Body of pancreas (tissue), 4 donors: ENCODE measurements around the gene VTA1. TPM values are rescaled to one million over a fixed set of nuclear protein-coding genes. Genes with fewer than 3 reads are reported as not detected.

Experiments used
- ATAC-seq: fragments of 150-250 bp; one replicate; pipeline ENCODE4 v1.9.1; 2016
- DNase-seq, 4 donors: peaks; one replicate each; pipeline ENCODE4 v3.0.0-alpha.2; 2019
- H3K27ac ChIP-seq, 4 donors: fragments of 200-600 bp; sonication (generic); 1 replicate in 3 of 4; 2 replicates in 1 of 4; pipeline versions ENCODE4 v1.5.1 to v1.6.1; 2016 to 2019; ENCODE audit warnings: mild to moderate bottlenecking in 1 of 4, mixed read lengths in 1 of 4, moderate library complexity in 1 of 4
- H3K27me3 ChIP-seq, 2 donors: fragments of 200-600 bp; sonication (generic); one replicate each; pipeline ENCODE4 v1.6.0; 2016; ENCODE audit warnings: mild to moderate bottlenecking in 1 of 2
- H3K36me3 ChIP-seq, 2 donors: fragments of 200-600 bp; sonication (generic); replicated peaks in 1 of 2; 2 replicates each; pipeline ENCODE4 v1.5.1; 2016; ENCODE audit warnings: low read depth in 2 of 2; ENCODE audit not compliant: insufficient read depth in 1 of 2
- H3K4me1 ChIP-seq: fragments of 200-600 bp; sonication (generic); one replicate; pipeline ENCODE4 v1.6.0; 2016
- H3K4me3 ChIP-seq, 2 donors: fragments of 200-600 bp; sonication (generic); 1 replicate in 1 of 2; 2 replicates in 1 of 2; pipeline ENCODE4 v1.5.1; 2016 to 2019
- H3K9me3 ChIP-seq, 3 donors: fragments of 200-600 bp; sonication (generic); 1 replicate in 2 of 3; 2 replicates in 1 of 3; pipeline ENCODE4 v1.5.1; 2016
- POLR2A ChIP-seq, 3 donors: fragments of 450-650 bp; IDR thresholded peaks; one replicate each; pipeline ENCODE4 v1.6.1; 2016; ENCODE audit warnings: antibody characterized with exemption in 3 of 3, mild to moderate bottlenecking in 2 of 3
- WGBS, 2 donors: methylation state at CpG; one replicate each; pipeline ENCODE4 v1.1.5; 2017; 5-methylcytosine and 5-hydroxymethylcytosine counted together
- intact Hi-C: fragments of 100-400 bp; cut with DNase I; formaldehyde crosslinking; loops from one replicate; pipeline ENCODE4 v1.15.1; 2023
- total RNA-seq, 2 donors: library from RNA; depleted of rRNA; stranded (reverse); fragments of >200 nt; gene quantifications; one replicate each; pipeline ENCODE4 v1.1.0, GENCODE V29; 2016
- TF ChIP-seq, protein P1 (sequence below), 7 experiments: fragments of 450-650 bp in 4 of 7; fragments of 200-600 bp in 3 of 7; sonication (generic) in 3 of 7; IDR thresholded peaks; one replicate each; pipeline ENCODE4 v1.5.1; 2016 to 2019; ENCODE audit warnings: antibody characterized with exemption in 7 of 7

The VTA1 gene
- total RNA-seq, 2 donors from 2014 or later: 5.9 to 11.9 TPM

DNA sequence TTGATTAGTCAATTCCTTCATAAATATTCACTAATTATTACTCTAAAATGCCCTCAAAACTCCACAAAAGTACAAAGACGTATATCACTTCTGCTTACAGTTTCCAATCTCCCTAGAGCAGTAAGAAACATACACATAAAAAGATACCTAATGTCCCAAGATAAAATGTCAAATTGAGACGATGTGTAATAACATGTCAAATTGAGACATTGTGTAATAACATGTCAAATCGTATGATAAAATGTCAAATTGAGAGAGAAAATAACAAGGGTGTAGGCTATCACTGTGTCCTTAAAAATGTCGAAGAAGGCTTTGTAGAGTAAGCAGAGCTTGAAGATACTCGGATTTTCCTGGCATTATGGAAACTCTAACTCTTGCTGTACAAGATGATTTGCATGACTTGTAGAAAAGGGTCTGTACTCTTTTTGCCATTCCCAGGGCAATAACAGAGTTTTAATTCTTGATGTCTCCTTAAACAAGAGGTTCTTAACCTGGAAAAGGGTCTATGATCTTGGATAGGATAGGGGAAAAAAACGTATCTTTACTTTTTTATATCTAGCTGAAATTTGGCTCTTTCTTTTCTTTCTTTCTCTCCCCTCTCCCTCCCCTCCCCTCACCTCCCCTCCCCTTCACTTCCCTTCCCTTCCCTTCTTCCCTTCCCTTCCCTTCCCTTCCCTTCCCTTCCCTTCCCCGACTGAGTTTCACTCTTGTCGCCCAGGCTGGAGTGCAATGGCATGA lies 87.1 kb downstream of the VTA1 start:
- 67 to 71% methylated on average over 8 of the region's 8 CpGs for WGBS, 2 donors
- intact Hi-C loops: no loop called here
- no peaks in the 10 kb centered on the region for H3K9me3 ChIP-seq

DNA sequence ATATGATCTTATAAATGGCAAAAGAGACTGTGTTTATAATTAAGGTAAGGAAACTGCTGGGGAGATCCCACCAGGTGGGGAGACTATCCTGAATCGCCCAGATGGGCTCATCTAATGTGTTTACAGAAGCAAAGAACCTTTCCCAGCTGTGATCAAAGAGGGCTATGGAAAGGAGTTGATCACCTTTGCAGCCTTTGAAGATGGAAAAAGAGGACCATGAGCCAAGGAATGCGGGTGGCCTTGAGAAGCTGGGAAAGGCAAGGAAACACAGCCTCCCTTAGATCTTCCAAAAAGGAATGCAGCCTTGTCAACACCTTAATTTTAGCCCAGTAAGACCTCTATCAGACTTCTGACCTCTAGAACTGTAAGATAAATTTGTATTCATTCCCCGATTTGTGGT lies 88.2 kb downstream of the VTA1 start:
- no peak for TF ChIP-seq POLR2A (IDR thresholded peaks at IDR 0.05)
- TF ChIP-seq, protein P1, sequence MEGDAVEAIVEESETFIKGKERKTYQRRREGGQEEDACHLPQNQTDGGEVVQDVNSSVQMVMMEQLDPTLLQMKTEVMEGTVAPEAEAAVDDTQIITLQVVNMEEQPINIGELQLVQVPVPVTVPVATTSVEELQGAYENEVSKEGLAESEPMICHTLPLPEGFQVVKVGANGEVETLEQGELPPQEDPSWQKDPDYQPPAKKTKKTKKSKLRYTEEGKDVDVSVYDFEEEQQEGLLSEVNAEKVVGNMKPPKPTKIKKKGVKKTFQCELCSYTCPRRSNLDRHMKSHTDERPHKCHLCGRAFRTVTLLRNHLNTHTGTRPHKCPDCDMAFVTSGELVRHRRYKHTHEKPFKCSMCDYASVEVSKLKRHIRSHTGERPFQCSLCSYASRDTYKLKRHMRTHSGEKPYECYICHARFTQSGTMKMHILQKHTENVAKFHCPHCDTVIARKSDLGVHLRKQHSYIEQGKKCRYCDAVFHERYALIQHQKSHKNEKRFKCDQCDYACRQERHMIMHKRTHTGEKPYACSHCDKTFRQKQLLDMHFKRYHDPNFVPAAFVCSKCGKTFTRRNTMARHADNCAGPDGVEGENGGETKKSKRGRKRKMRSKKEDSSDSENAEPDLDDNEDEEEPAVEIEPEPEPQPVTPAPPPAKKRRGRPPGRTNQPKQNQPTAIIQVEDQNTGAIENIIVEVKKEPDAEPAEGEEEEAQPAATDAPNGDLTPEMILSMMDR (IDR thresholded peaks at IDR 0.05): no peak
- intact Hi-C loops: no loop called here
- no peaks in the 10 kb centered on the region for H3K9me3 ChIP-seq
- no peaks in the 10 kb centered on the region for H3K36me3 ChIP-seq
- H3K27me3 ChIP-seq: no peaks in the 10 kb centered on the region
- no peak for ATAC-seq
- H3K27ac ChIP-seq: no peak overlapping the region
- 32 to 55% methylated on average over 3 of the region's 3 CpGs for WGBS, 2 donors
- H3K4me1 ChIP-seq: peaks cover 11% of the 10 kb centered on the region
- H3K4me3 ChIP-seq: no peak overlapping the region
- DNase-seq: no peak

More for the DNA sequence above, 87.1 kb downstream of the VTA1 start:
- no peaks in the 10 kb centered on the region for H3K27me3 ChIP-seq
- H3K4me1 ChIP-seq: peaks cover 11% of the 10 kb centered on the region
- no peaks in the 10 kb centered on the region for H3K36me3 ChIP-seq
- TF ChIP-seq POLR2A (IDR thresholded peaks at IDR 0.05): no peak
- TF ChIP-seq, protein P1 (IDR thresholded peaks at IDR 0.05): no peak
- ATAC-seq (no peak), DNase-seq (no peak)
- H3K4me3 ChIP-seq: no peak overlapping the region
- H3K27ac ChIP-seq: no peak overlapping the region

DNA sequence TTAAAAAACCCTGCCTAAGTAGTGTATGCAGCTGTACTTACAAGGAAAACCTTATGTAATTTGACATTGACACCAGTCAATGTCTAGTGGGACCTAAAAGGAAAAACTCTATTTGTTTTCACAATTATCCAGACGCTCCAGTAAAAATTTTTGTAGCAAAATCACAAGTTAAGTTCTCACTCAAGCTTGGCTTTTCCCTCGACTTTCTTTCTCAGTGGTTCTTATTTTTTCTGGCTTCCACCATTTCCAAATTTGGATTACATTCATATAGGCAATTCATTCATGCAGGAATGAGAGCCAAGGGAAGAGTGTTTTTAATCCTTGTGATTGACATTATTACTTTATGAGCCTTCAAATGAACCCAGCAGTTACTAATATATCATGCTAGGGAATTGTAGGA lies 88.7 kb downstream of the VTA1 start:
- intact Hi-C loops: no loop called here
- 60 to 65% methylated on average over 2 of the region's 2 CpGs for WGBS, 2 donors
- no peaks in the 10 kb centered on the region for H3K27me3 ChIP-seq
- no peaks in the 10 kb centered on the region for H3K9me3 ChIP-seq
- DNase-seq (no peak), ATAC-seq (no peak)
- H3K4me3 ChIP-seq: no peak overlapping the region
- peaks cover 11% of the 10 kb centered on the region for H3K4me1 ChIP-seq
- H3K27ac ChIP-seq: no peak overlapping the region
- H3K36me3 ChIP-seq: no peaks in the 10 kb centered on the region
- TF ChIP-seq POLR2A (IDR thresholded peaks at IDR 0.05): no peak
- TF ChIP-seq, protein P1 (IDR thresholded peaks at IDR 0.05): no peak

DNA sequence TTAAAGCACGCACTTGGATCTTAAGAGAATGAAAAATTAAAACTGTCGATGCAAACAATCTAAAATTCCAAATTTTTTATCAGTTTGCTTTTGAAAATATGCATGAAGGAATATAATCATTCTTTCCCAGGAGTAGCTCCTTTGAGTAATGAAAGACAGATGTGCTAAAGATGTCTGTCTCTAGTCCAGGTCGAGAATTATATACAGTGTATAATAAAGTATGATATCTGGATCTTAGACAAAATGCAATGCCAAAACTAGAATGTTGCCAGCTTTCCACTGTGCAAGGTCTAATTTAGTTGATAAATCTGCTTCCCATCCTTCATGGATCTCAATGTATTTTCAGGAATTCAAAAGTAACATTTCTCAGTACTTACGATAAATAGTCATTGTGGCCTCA lies 89.6 kb downstream of the VTA1 start:
- TF ChIP-seq POLR2A (IDR thresholded peaks at IDR 0.05): no peak
- TF ChIP-seq, protein P1 (IDR thresholded peaks at IDR 0.05): no peak
- ATAC-seq: no peak
- H3K36me3 ChIP-seq: no peaks in the 10 kb centered on the region
- H3K4me3 ChIP-seq: no peak overlapping the region
- peaks cover 11% of the 10 kb centered on the region for H3K4me1 ChIP-seq
- H3K27me3 ChIP-seq: no peaks in the 10 kb centered on the region
- H3K9me3 ChIP-seq: no peaks in the 10 kb centered on the region
- intact Hi-C loops: no loop called here
- DNase-seq: no peak
- WGBS, 2 donors: 75 to 84% methylated on average over 4 of the region's 4 CpGs
- H3K27ac ChIP-seq: no peak overlapping the region

DNA sequence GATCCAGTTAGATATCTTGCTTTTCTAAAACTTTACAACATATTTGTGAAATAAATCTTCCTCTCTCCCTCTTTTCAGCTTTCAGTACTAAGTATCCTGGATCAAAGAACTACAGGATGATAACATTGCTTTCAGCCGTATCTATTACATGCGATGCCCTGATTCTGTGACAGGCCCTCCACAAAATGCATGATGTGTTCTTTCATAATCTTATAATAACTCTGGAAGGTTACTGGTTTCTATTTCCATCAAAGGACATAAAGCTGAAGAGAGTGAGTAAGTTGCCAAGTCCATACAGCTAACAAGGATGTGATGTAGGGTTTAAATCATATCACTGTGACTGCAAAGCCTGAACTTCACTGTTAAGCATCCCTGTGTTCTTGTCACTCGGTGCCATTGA lies 91.8 kb downstream of the VTA1 start:
- Histone ChIP-seq H3K4me3 (no peak overlapping the region), H3K27ac (no peak overlapping the region), H3K36me3 (no peaks in the 10 kb centered on the region), H3K4me1 (no peaks in the 10 kb centered on the region), H3K9me3 (no peaks in the 10 kb centered on the region), H3K27me3 (no peaks in the 10 kb centered on the region)
- no peak for DNase-seq
- no peak for TF ChIP-seq POLR2A (IDR thresholded peaks at IDR 0.05)
- TF ChIP-seq, protein P1 (IDR thresholded peaks at IDR 0.05): no peak
- no peak for ATAC-seq
- WGBS, 2 donors: 84 to 86% methylated on average over 3 of the region's 3 CpGs
- intact Hi-C loops: no loop called here
